Measurements from ENCODE around the gene PISD. TPM values are rescaled to one million over a fixed set of nuclear protein-coding genes. Genes with fewer than 3 reads are reported as not detected.
"Not testable (repeated sequence)": the region's sequence is repeated elsewhere in the genome, so short reads cannot be mapped to it uniquely, and the experiment has no call there.

PISD gene
- total RNA-seq, 1 experiment from 2014 or later: 22.4 TPM

- peaks cover 18% of the 10 kb centered on the region for H3K4me1 ChIP-seq (replicated peaks)
- no peak overlapping the region for H3K4me3 ChIP-seq
- H3K27me3 ChIP-seq (replicated peaks): no peaks in the 10 kb centered on the region
- H3K27ac ChIP-seq: no peak overlapping the region
- peaks cover 10% of the 10 kb centered on the region; the same call in 1 of the 2 replicates for H3K36me3 ChIP-seq
- H3K9me3 ChIP-seq (replicated peaks): no peaks in the 10 kb centered on the region
- DNase-seq (ENCODE audit: low read depth in 1 of 2, low spot score in 2 of 2): no peak
These were observed 58.4 kb downstream of the PISD start for GRCh38 chr22:31603574-31603973.

GRCh38 chr22:31603081-31603525 is 58.9 kb downstream of the PISD start:
- no peak for DNase-seq (ENCODE audit: low read depth in 1 of 2, low spot score in 2 of 2)
- Histone ChIP-seq H3K27ac (peak overlapping the region; percentile 65; the same call in 1 of the 2 replicates), H3K4me1 (replicated peaks) (peaks cover 18% of the 10 kb centered on the region), H3K4me3 (no peak overlapping the region), H3K27me3 (replicated peaks) (no peaks in the 10 kb centered on the region), H3K36me3 (peaks cover 10% of the 10 kb centered on the region; the same call in 1 of the 2 replicates), H3K9me3 (replicated peaks) (no peaks in the 10 kb centered on the region)

- no peaks in the 10 kb centered on the region for H3K27me3 ChIP-seq (replicated peaks)
- H3K9me3 ChIP-seq (replicated peaks): no peaks in the 10 kb centered on the region
- H3K4me1 ChIP-seq (replicated peaks): peaks cover 18% of the 10 kb centered on the region
- H3K36me3 ChIP-seq: peaks cover 10% of the 10 kb centered on the region; the same call in 1 of the 2 replicates
- no peak overlapping the region for H3K4me3 ChIP-seq
- peak; percentile 85 to 87 for DNase-seq (ENCODE audit: low read depth in 1 of 2, low spot score in 2 of 2)
- H3K27ac ChIP-seq: peak overlapping the region; percentile 65
These were observed 59.6 kb downstream of the PISD start for GRCh38 chr22:31602259-31602952.

- Histone ChIP-seq H3K27ac (no peak overlapping the region), H3K9me3 (replicated peaks) (no peaks in the 10 kb centered on the region), H3K4me1 (replicated peaks) (no peaks in the 10 kb centered on the region), H3K36me3 (no peaks in the 10 kb centered on the region), H3K27me3 (replicated peaks) (no peaks in the 10 kb centered on the region), H3K4me3 (no peak overlapping the region)
- DNase-seq (ENCODE audit: low read depth in 1 of 2, low spot score in 2 of 2): no peak
These were observed 66.7 kb downstream of the PISD start for GRCh38 chr22:31595271-31595670.

- H3K4me3 ChIP-seq; H3K9me3 ChIP-seq (replicated peaks); H3K27ac ChIP-seq; H3K27me3 ChIP-seq (replicated peaks); H3K4me1 ChIP-seq (replicated peaks); DNase-seq (ENCODE audit: low read depth in 1 of 2, low spot score in 2 of 2): not testable (repeated sequence)
- peaks cover 16% of the 10 kb centered on the region for H3K36me3 ChIP-seq
These were observed 71.9 kb downstream of the PISD start for GRCh38 chr22:31590161-31590560.

- peaks cover 20% of the 10 kb centered on the region for H3K36me3 ChIP-seq
- no peak for DNase-seq (ENCODE audit: low read depth in 1 of 2, low spot score in 2 of 2)
- H3K27me3 ChIP-seq (replicated peaks): no peaks in the 10 kb centered on the region
- peaks cover 13% of the 10 kb centered on the region for H3K4me1 ChIP-seq (replicated peaks)
- H3K27ac ChIP-seq: no peak overlapping the region
- no peaks in the 10 kb centered on the region for H3K9me3 ChIP-seq (replicated peaks)
- no peak overlapping the region for H3K4me3 ChIP-seq
These were observed 72.9 kb downstream of the PISD start for GRCh38 chr22:31588970-31589675.

GRCh38 chr22:31586137-31586920 is 75.7 kb downstream of the PISD start:
- H3K27ac ChIP-seq: no peak overlapping the region
- H3K9me3 ChIP-seq (replicated peaks): no peaks in the 10 kb centered on the region
- H3K4me1 ChIP-seq (replicated peaks): peaks cover 22% of the 10 kb centered on the region
- DNase-seq (ENCODE audit: low read depth in 1 of 2, low spot score in 2 of 2): no peak
- no peak overlapping the region for H3K4me3 ChIP-seq
- peaks cover 20% of the 10 kb centered on the region for H3K36me3 ChIP-seq
- no peaks in the 10 kb centered on the region for H3K27me3 ChIP-seq (replicated peaks)

- Histone ChIP-seq H3K27ac (peak overlapping the region; percentile 78), H3K36me3 (peaks cover 20% of the 10 kb centered on the region), H3K9me3 (replicated peaks) (no peaks in the 10 kb centered on the region), H3K4me1 (replicated peaks) (peaks cover 22% of the 10 kb centered on the region), H3K4me3 (no peak overlapping the region), H3K27me3 (replicated peaks) (no peaks in the 10 kb centered on the region)
- DNase-seq (ENCODE audit: low read depth in 1 of 2, low spot score in 2 of 2): no peak
These were observed 76.7 kb downstream of the PISD start for GRCh38 chr22:31585161-31585859.

- peaks cover 22% of the 10 kb centered on the region for H3K4me1 ChIP-seq (replicated peaks)
- H3K27ac ChIP-seq: peak overlapping the region; percentile 78
- H3K36me3 ChIP-seq: peaks cover 20% of the 10 kb centered on the region
- H3K27me3 ChIP-seq (replicated peaks): no peaks in the 10 kb centered on the region
- H3K9me3 ChIP-seq (replicated peaks): no peaks in the 10 kb centered on the region
- no peak for DNase-seq (ENCODE audit: low read depth in 1 of 2, low spot score in 2 of 2)
- no peak overlapping the region for H3K4me3 ChIP-seq
These were observed 77.2 kb downstream of the PISD start for GRCh38 chr22:31584804-31585160.

- Histone ChIP-seq H3K4me1 (replicated peaks) (peaks cover 22% of the 10 kb centered on the region), H3K27me3 (replicated peaks) (no peaks in the 10 kb centered on the region), H3K4me3 (no peak overlapping the region), H3K36me3 (peaks cover 20% of the 10 kb centered on the region), H3K27ac (peak overlapping the region; percentile 78), H3K9me3 (replicated peaks) (no peaks in the 10 kb centered on the region)
- peak in 1 of 2 experiments; percentile 73 for DNase-seq (ENCODE audit: low read depth in 1 of 2, low spot score in 2 of 2)
These were observed 78.0 kb downstream of the PISD start for GRCh38 chr22:31583861-31584485.

GRCh38 chr22:31579835-31580242 is 82.2 kb downstream of the PISD start:
- DNase-seq (ENCODE audit: low read depth in 1 of 2, low spot score in 2 of 2): no peak
- Histone ChIP-seq H3K36me3 (peaks cover 16% of the 10 kb centered on the region), H3K4me3 (no peak overlapping the region), H3K9me3 (replicated peaks) (no peaks in the 10 kb centered on the region), H3K27ac (no peak overlapping the region), H3K4me1 (replicated peaks) (peaks cover 16% of the 10 kb centered on the region), H3K27me3 (replicated peaks) (no peaks in the 10 kb centered on the region)

- DNase-seq (ENCODE audit: low read depth in 1 of 2, low spot score in 2 of 2): no peak
- Histone ChIP-seq H3K27ac (no peak overlapping the region), H3K4me3 (no peak overlapping the region), H3K4me1 (replicated peaks) (no peaks in the 10 kb centered on the region), H3K9me3 (replicated peaks) (no peaks in the 10 kb centered on the region), H3K27me3 (replicated peaks) (no peaks in the 10 kb centered on the region), H3K36me3 (peaks cover 23% of the 10 kb centered on the region)
These were observed 83.8 kb downstream of the PISD start for GRCh38 chr22:31578171-31578570.

GRCh38 chr22:31577711-31578110 is 84.3 kb downstream of the PISD start:
- Histone ChIP-seq H3K36me3 (peaks cover 23% of the 10 kb centered on the region), H3K4me3 (no peak overlapping the region), H3K9me3 (replicated peaks) (no peaks in the 10 kb centered on the region), H3K4me1 (replicated peaks) (no peaks in the 10 kb centered on the region), H3K27ac (no peak overlapping the region), H3K27me3 (replicated peaks) (no peaks in the 10 kb centered on the region)
- no peak for DNase-seq (ENCODE audit: low read depth in 1 of 2, low spot score in 2 of 2)

Measured in SJSA1 (cell line).